ENCODE data around the gene HDAC4. TPM values are rescaled to one million over a fixed set of nuclear protein-coding genes. Genes with fewer than 3 reads are reported as not detected.

HDAC4 gene
- total and polyA plus RNA-seq, 4 donors: 2.9 to 37.2 (median 4.4) TPM

DNA sequence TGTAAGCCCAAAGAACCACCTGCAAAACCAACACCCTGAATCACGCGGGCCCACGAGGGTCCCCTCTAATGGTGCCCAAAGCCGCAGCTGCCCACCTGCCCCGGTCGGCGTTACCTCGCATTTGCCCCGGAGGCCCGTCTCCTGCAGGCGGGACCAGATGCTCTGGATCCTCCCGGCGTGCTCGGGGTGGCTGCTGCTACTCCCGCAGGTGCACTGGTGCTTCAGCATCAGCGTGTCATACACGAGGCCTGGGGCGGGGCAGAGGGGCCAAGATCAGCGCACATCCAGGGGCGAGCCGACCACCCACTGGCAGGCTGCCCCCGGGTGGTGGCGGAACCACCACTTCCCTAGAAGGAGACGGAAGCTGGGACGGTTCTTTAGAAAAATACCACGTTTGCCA lies 292.9 kb downstream of the HDAC4 start:
- Histone ChIP-seq H3K4me3 (ENCODE audit: low read depth in 1 of 3, low read length in 3 of 3) (no peak overlapping the region), H3K27me3 (ENCODE audit: control insufficient read depth in 4 of 4, insufficient read depth in 4 of 4, low read length in 3 of 4) (no peaks in the 10 kb centered on the region), H3K9me3 (ENCODE audit: control insufficient read depth in 4 of 4, low read length in 3 of 4) (no peaks in the 10 kb centered on the region), H3K36me3 (ENCODE audit: control insufficient read depth in 4 of 4, insufficient read depth in 3 of 4, low read depth in 1 of 4, low read length in 3 of 4) (peaks cover 0 to 26% (median 9%) of the 10 kb centered on the region in 4 donors), H3K27ac (ENCODE audit: low read depth in 1 of 2, low read length in 2 of 2) (no peak overlapping the region), H3K4me1 (ENCODE audit: control insufficient read depth in 4 of 4, insufficient read depth in 4 of 4, low read length in 3 of 4) (peaks cover 1 to 4% (median 2%) of the 10 kb centered on the region in 4 donors), H3K9ac (ENCODE audit: low read depth in 1 of 2, low read length in 2 of 2) (no peak overlapping the region)
- TF ChIP-seq JUND (IDR thresholded peaks at IDR 0.05) (no peak), HNF4A (conservative IDR thresholded peaks at IDR 0.05) (no peak), EGR1 (IDR thresholded peaks at IDR 0.05; ENCODE audit: low read depth in 2 of 2) (no peak), FOXA2 (IDR thresholded peaks at IDR 0.05) (no peak), RXRA (IDR thresholded peaks at IDR 0.05) (no peak), HNF4G (IDR thresholded peaks at IDR 0.05) (no peak), NR2F2 (IDR thresholded peaks at IDR 0.05) (no peak), TAF1 (conservative IDR thresholded peaks at IDR 0.05) (no peak), YY1 (IDR thresholded peaks at IDR 0.05) (no peak), GABPA (IDR thresholded peaks at IDR 0.05 in 1 of 2, conservative IDR thresholded peaks at IDR 0.05 in 1 of 2) (no peak)
- TF ChIP-seq, protein P1, sequence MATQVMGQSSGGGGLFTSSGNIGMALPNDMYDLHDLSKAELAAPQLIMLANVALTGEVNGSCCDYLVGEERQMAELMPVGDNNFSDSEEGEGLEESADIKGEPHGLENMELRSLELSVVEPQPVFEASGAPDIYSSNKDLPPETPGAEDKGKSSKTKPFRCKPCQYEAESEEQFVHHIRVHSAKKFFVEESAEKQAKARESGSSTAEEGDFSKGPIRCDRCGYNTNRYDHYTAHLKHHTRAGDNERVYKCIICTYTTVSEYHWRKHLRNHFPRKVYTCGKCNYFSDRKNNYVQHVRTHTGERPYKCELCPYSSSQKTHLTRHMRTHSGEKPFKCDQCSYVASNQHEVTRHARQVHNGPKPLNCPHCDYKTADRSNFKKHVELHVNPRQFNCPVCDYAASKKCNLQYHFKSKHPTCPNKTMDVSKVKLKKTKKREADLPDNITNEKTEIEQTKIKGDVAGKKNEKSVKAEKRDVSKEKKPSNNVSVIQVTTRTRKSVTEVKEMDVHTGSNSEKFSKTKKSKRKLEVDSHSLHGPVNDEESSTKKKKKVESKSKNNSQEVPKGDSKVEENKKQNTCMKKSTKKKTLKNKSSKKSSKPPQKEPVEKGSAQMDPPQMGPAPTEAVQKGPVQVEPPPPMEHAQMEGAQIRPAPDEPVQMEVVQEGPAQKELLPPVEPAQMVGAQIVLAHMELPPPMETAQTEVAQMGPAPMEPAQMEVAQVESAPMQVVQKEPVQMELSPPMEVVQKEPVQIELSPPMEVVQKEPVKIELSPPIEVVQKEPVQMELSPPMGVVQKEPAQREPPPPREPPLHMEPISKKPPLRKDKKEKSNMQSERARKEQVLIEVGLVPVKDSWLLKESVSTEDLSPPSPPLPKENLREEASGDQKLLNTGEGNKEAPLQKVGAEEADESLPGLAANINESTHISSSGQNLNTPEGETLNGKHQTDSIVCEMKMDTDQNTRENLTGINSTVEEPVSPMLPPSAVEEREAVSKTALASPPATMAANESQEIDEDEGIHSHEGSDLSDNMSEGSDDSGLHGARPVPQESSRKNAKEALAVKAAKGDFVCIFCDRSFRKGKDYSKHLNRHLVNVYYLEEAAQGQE (IDR thresholded peaks at IDR 0.05): no peak
- TF ChIP-seq, protein P2, sequence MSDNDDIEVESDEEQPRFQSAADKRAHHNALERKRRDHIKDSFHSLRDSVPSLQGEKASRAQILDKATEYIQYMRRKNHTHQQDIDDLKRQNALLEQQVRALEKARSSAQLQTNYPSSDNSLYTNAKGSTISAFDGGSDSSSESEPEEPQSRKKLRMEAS (IDR thresholded peaks at IDR 0.05): no peak
- TF ChIP-seq, protein P3, sequence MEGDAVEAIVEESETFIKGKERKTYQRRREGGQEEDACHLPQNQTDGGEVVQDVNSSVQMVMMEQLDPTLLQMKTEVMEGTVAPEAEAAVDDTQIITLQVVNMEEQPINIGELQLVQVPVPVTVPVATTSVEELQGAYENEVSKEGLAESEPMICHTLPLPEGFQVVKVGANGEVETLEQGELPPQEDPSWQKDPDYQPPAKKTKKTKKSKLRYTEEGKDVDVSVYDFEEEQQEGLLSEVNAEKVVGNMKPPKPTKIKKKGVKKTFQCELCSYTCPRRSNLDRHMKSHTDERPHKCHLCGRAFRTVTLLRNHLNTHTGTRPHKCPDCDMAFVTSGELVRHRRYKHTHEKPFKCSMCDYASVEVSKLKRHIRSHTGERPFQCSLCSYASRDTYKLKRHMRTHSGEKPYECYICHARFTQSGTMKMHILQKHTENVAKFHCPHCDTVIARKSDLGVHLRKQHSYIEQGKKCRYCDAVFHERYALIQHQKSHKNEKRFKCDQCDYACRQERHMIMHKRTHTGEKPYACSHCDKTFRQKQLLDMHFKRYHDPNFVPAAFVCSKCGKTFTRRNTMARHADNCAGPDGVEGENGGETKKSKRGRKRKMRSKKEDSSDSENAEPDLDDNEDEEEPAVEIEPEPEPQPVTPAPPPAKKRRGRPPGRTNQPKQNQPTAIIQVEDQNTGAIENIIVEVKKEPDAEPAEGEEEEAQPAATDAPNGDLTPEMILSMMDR (IDR thresholded peaks at IDR 0.05; ENCODE audit: low read depth, low read length, missing input control): no peak
- DNase-seq (ENCODE audit: low spot score): no peak
- 95% methylated on average over 26 of the region's 26 CpGs for WGBS

DNA sequence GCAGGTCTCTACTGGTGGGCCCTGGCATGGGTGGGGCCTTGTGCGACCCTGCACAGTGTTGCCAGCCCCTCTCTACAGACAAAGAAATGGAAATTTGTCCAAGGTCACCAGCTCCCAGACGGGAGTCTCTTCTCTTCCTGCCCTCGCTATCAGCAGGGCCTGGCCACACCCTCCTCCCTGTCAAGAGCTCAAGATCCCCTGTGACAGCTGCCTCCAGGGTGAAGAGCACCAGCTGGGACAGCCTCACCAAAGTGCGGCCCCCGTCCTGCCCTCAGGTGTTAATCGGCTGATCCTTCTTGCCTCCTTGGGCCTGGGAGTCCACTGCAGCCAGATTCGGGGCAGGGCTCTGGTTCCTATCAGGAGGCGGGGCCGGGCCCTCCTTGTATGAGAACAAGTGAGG lies 293.9 kb downstream of the HDAC4 start:
- Histone ChIP-seq H3K4me3 (ENCODE audit: low read depth in 1 of 3, low read length in 3 of 3) (no peak overlapping the region), H3K27me3 (ENCODE audit: control insufficient read depth in 4 of 4, insufficient read depth in 4 of 4, low read length in 3 of 4) (no peaks in the 10 kb centered on the region), H3K27ac (ENCODE audit: low read depth in 1 of 2, low read length in 2 of 2) (no peak overlapping the region), H3K4me1 (ENCODE audit: control insufficient read depth in 4 of 4, insufficient read depth in 4 of 4, low read length in 3 of 4) (peaks cover 1 to 4% (median 2%) of the 10 kb centered on the region in 4 donors), H3K9me3 (ENCODE audit: control insufficient read depth in 4 of 4, low read length in 3 of 4) (no peaks in the 10 kb centered on the region), H3K36me3 (ENCODE audit: control insufficient read depth in 4 of 4, insufficient read depth in 3 of 4, low read depth in 1 of 4, low read length in 3 of 4) (peaks cover 3 to 36% (median 13%) of the 10 kb centered on the region in 4 donors), H3K9ac (ENCODE audit: low read depth in 1 of 2, low read length in 2 of 2) (no peak overlapping the region)
- DNase-seq (ENCODE audit: low spot score): no peak
- TF ChIP-seq, protein P1 (IDR thresholded peaks at IDR 0.05): no peak
- TF ChIP-seq HNF4G (IDR thresholded peaks at IDR 0.05) (no peak), HNF4A (conservative IDR thresholded peaks at IDR 0.05) (no peak), YY1 (IDR thresholded peaks at IDR 0.05) (no peak), FOXA1 (IDR thresholded peaks at IDR 0.05) (no peak), NR2F2 (IDR thresholded peaks at IDR 0.05) (no peak)
- TF ChIP-seq, protein P2 (IDR thresholded peaks at IDR 0.05): no peak
- TF ChIP-seq, protein P4, sequence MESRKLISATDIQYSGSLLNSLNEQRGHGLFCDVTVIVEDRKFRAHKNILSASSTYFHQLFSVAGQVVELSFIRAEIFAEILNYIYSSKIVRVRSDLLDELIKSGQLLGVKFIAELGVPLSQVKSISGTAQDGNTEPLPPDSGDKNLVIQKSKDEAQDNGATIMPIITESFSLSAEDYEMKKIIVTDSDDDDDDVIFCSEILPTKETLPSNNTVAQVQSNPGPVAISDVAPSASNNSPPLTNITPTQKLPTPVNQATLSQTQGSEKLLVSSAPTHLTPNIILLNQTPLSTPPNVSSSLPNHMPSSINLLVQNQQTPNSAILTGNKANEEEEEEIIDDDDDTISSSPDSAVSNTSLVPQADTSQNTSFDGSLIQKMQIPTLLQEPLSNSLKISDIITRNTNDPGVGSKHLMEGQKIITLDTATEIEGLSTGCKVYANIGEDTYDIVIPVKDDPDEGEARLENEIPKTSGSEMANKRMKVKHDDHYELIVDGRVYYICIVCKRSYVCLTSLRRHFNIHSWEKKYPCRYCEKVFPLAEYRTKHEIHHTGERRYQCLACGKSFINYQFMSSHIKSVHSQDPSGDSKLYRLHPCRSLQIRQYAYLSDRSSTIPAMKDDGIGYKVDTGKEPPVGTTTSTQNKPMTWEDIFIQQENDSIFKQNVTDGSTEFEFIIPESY (IDR thresholded peaks at IDR 0.05): no peak
- WGBS: 88% methylated on average over 9 of the region's 9 CpGs
